T-helper 1 cell treated with Interleukin-12 subunit alpha and Interleukin-12 subunit beta and Interleukin-4 antibody, amounts not matched to agents 30 μg/mL and 1 μg/mL, for 36 hours (primary cell): ENCODE data around the gene PKHD1.

Source experiments
- H3K27ac Mint-ChIP-seq: one replicate; pipeline ENCODE4 v1.8.0; 2021; ENCODE audit warnings: mild to moderate bottlenecking, mixed read lengths
- H3K27me3 Mint-ChIP-seq: one replicate; pipeline ENCODE4 v1.8.0; 2021; ENCODE audit warnings: low read depth, mixed read lengths
- H3K36me3 Mint-ChIP-seq: one replicate; pipeline ENCODE4 v1.8.0; 2021; ENCODE audit warnings: low read depth, mixed read lengths
- H3K4me1 Mint-ChIP-seq: one replicate; pipeline ENCODE4 v1.8.0; 2021; ENCODE audit warnings: low read depth, mixed read lengths
- H3K4me3 Mint-ChIP-seq: one replicate; pipeline ENCODE4 v1.8.0; 2021; ENCODE audit warnings: mild to moderate bottlenecking, moderate library complexity, mixed read lengths
- H3K9me3 Mint-ChIP-seq: one replicate; pipeline ENCODE4 v1.8.0; 2021; ENCODE audit warnings: mixed read lengths

PKHD1 gene

GRCh38 chr6:51842061-51842803 is 245.2 kb downstream of the PKHD1 start:
- H3K36me3 Mint-ChIP-seq, result no peaks in the 10 kb centered on the region
- H3K9me3 Mint-ChIP-seq, result no peaks in the 10 kb centered on the region
- peaks cover 4% of the 10 kb centered on the region for H3K27me3 Mint-ChIP-seq
- no peaks in the 10 kb centered on the region for H3K4me1 Mint-ChIP-seq
- H3K4me3 Mint-ChIP-seq, result no peak overlapping the region
- H3K27ac Mint-ChIP-seq, result no peak overlapping the region

GRCh38 chr6:51841626-51842025 is 245.8 kb downstream of the PKHD1 start:
- H3K36me3 Mint-ChIP-seq, result no peaks in the 10 kb centered on the region
- no peak overlapping the region for H3K4me3 Mint-ChIP-seq
- no peaks in the 10 kb centered on the region for H3K4me1 Mint-ChIP-seq
- peaks cover 4% of the 10 kb centered on the region for H3K27me3 Mint-ChIP-seq
- H3K9me3 Mint-ChIP-seq, result no peaks in the 10 kb centered on the region
- no peak overlapping the region for H3K27ac Mint-ChIP-seq

GRCh38 chr6:51839726-51840374 is 247.6 kb downstream of the PKHD1 start:
- no peak overlapping the region for H3K4me3 Mint-ChIP-seq
- H3K27me3 Mint-ChIP-seq, result peaks cover 4% of the 10 kb centered on the region
- H3K36me3 Mint-ChIP-seq, result no peaks in the 10 kb centered on the region
- no peak overlapping the region for H3K27ac Mint-ChIP-seq
- no peaks in the 10 kb centered on the region for H3K4me1 Mint-ChIP-seq
- H3K9me3 Mint-ChIP-seq, result no peaks in the 10 kb centered on the region

GRCh38 chr6:51830666-51831065 is 256.7 kb downstream of the PKHD1 start:
- no peak overlapping the region for H3K4me3 Mint-ChIP-seq
- H3K36me3 Mint-ChIP-seq, result no peaks in the 10 kb centered on the region
- no peaks in the 10 kb centered on the region for H3K9me3 Mint-ChIP-seq
- H3K4me1 Mint-ChIP-seq, result no peaks in the 10 kb centered on the region
- no peak overlapping the region for H3K27ac Mint-ChIP-seq
- H3K27me3 Mint-ChIP-seq, result no peaks in the 10 kb centered on the region

- Mint-ChIP-seq H3K4me1 (no peaks in the 10 kb centered on the region), H3K36me3 (no peaks in the 10 kb centered on the region), H3K27me3 (no peaks in the 10 kb centered on the region), H3K27ac (no peak overlapping the region), H3K9me3 (no peaks in the 10 kb centered on the region), H3K4me3 (no peak overlapping the region)
Observed at GRCh38 chr6:51827580-51827979, 259.8 kb downstream of the PKHD1 start.

- Mint-ChIP-seq H3K36me3 (no peaks in the 10 kb centered on the region), H3K9me3 (no peaks in the 10 kb centered on the region), H3K4me1 (no peaks in the 10 kb centered on the region), H3K27me3 (no peaks in the 10 kb centered on the region), H3K4me3 (no peak overlapping the region), H3K27ac (no peak overlapping the region)
Observed at GRCh38 chr6:51824940-51825339, 262.5 kb downstream of the PKHD1 start.

GRCh38 chr6:51820555-51820954 is 266.9 kb downstream of the PKHD1 start:
- no peaks in the 10 kb centered on the region for H3K4me1 Mint-ChIP-seq
- H3K27me3 Mint-ChIP-seq, result no peaks in the 10 kb centered on the region
- no peak overlapping the region for H3K4me3 Mint-ChIP-seq
- H3K36me3 Mint-ChIP-seq, result no peaks in the 10 kb centered on the region
- no peak overlapping the region for H3K27ac Mint-ChIP-seq
- H3K9me3 Mint-ChIP-seq, result no peaks in the 10 kb centered on the region

- Mint-ChIP-seq H3K27me3 (no peaks in the 10 kb centered on the region), H3K36me3 (no peaks in the 10 kb centered on the region), H3K4me3 (no peak overlapping the region), H3K9me3 (no peaks in the 10 kb centered on the region), H3K27ac (no peak overlapping the region), H3K4me1 (no peaks in the 10 kb centered on the region)
Observed at GRCh38 chr6:51818520-51819022, 268.8 kb downstream of the PKHD1 start.

GRCh38 chr6:51817832-51818231 is 269.6 kb downstream of the PKHD1 start:
- Mint-ChIP-seq H3K27ac (no peak overlapping the region), H3K27me3 (no peaks in the 10 kb centered on the region), H3K4me1 (no peaks in the 10 kb centered on the region), H3K9me3 (no peaks in the 10 kb centered on the region), H3K36me3 (no peaks in the 10 kb centered on the region), H3K4me3 (no peak overlapping the region)

- Mint-ChIP-seq H3K27me3 (no peaks in the 10 kb centered on the region), H3K9me3 (no peaks in the 10 kb centered on the region), H3K4me1 (no peaks in the 10 kb centered on the region), H3K27ac (no peak overlapping the region), H3K4me3 (no peak overlapping the region), H3K36me3 (no peaks in the 10 kb centered on the region)
Observed at GRCh38 chr6:51814418-51814817, 273.0 kb downstream of the PKHD1 start.

GRCh38 chr6:51813904-51814303 is 273.5 kb downstream of the PKHD1 start:
- Mint-ChIP-seq H3K4me3 (no peak overlapping the region), H3K27me3 (no peaks in the 10 kb centered on the region), H3K9me3 (no peaks in the 10 kb centered on the region), H3K27ac (no peak overlapping the region), H3K36me3 (no peaks in the 10 kb centered on the region), H3K4me1 (no peaks in the 10 kb centered on the region)

GRCh38 chr6:51812231-51812630 is 275.2 kb downstream of the PKHD1 start:
- Mint-ChIP-seq H3K36me3 (no peaks in the 10 kb centered on the region), H3K9me3 (no peaks in the 10 kb centered on the region), H3K27me3 (no peaks in the 10 kb centered on the region), H3K4me1 (no peaks in the 10 kb centered on the region), H3K27ac (no peak overlapping the region), H3K4me3 (no peak overlapping the region)

- H3K27ac Mint-ChIP-seq, result no peak overlapping the region
- H3K36me3 Mint-ChIP-seq, result no peaks in the 10 kb centered on the region
- no peaks in the 10 kb centered on the region for H3K27me3 Mint-ChIP-seq
- H3K4me3 Mint-ChIP-seq, result no peak overlapping the region
- H3K9me3 Mint-ChIP-seq, result no peaks in the 10 kb centered on the region
- H3K4me1 Mint-ChIP-seq, result no peaks in the 10 kb centered on the region
Observed at GRCh38 chr6:51805517-51805916, 281.9 kb downstream of the PKHD1 start.

GRCh38 chr6:51800603-51801002 is 286.8 kb downstream of the PKHD1 start:
- Mint-ChIP-seq H3K4me1 (no peaks in the 10 kb centered on the region), H3K9me3 (peaks cover 18% of the 10 kb centered on the region), H3K27ac (no peak overlapping the region), H3K4me3 (no peak overlapping the region), H3K36me3 (no peaks in the 10 kb centered on the region), H3K27me3 (no peaks in the 10 kb centered on the region)

GRCh38 chr6:51793393-51793792 is 294.0 kb downstream of the PKHD1 start:
- no peak overlapping the region for H3K4me3 Mint-ChIP-seq
- H3K4me1 Mint-ChIP-seq, result no peaks in the 10 kb centered on the region
- H3K27ac Mint-ChIP-seq, result no peak overlapping the region
- no peaks in the 10 kb centered on the region for H3K36me3 Mint-ChIP-seq
- peaks cover 28% of the 10 kb centered on the region for H3K9me3 Mint-ChIP-seq
- H3K27me3 Mint-ChIP-seq, result no peaks in the 10 kb centered on the region
